Measurements from ENCODE around the gene GRID1.

GRID1 gene

DNA sequence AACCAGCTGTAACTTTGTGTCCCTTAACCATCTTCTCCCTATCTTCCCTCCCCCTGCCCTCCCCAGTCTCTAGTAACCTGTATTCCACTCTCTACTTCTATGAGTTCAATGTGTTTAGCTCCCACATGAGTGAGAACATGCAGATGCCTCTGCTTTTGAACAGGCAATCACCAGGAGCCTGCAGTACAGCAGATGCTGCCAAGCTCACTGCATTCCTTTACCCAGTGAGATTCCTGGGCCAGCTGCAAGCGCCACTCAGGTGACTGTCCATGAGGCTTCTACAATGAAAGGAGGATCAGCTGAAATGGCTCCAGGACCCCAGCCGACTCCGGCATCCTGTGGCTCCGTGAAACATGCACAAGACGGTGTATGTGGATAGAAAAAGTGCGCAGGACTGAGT lies 15.7 kb downstream of the GRID1 start:
- no peak for DNase-seq

DNA sequence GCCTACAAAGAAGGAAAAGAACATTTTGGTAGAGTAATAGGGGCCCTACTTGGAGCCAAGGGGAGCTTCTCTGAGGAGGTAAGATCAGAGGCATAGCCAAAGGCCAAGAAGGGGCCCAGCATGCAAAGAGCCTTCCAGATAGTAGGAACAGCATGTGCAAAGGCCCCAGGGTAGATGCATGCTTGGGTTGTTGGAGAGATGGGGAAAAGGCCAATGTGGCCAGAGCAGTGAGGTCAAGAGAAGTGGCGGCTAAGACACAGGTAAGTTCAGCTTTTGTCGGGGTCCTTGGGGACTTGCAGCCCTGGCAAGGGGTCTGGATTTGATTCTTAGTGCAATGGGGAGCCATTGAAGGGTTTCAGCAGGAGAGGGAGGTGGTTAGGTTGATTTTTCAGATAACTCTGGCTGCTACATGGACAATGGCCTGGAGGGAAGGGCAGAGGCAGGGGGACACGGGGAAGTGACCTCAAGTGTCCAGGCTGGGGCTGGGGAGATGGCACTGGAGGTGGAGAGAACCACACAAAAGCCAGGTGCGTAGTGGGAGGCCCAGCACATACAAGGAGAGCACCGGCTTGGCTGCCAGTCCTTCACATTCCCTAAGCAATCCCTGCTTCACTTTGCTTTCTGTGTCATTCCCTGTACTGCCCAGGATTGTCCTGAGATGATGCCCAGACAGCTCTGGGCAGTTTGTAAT lies 16.5 kb downstream of the GRID1 start:
- DNase-seq: no peak

DNA sequence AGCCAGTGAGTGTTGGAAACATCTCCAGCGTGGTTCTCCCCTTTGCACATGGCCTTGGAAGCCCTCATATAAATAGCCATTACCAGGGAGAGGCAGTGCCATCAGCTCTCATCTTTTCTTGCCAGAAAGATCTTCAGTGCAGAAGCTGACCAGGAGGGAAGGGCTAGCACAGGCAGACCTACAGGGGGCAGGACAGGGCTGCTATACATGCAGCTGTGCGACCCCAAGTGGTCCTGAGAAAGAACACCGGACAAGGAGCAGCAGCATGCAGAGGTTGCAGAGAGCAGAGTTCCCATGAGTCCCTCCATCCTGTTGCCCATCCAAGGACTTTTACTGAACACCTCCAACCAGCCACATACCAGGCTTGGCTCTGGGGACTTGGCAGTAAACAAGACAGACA lies 17.1 kb downstream of the GRID1 start:
- no peak for DNase-seq

DNA sequence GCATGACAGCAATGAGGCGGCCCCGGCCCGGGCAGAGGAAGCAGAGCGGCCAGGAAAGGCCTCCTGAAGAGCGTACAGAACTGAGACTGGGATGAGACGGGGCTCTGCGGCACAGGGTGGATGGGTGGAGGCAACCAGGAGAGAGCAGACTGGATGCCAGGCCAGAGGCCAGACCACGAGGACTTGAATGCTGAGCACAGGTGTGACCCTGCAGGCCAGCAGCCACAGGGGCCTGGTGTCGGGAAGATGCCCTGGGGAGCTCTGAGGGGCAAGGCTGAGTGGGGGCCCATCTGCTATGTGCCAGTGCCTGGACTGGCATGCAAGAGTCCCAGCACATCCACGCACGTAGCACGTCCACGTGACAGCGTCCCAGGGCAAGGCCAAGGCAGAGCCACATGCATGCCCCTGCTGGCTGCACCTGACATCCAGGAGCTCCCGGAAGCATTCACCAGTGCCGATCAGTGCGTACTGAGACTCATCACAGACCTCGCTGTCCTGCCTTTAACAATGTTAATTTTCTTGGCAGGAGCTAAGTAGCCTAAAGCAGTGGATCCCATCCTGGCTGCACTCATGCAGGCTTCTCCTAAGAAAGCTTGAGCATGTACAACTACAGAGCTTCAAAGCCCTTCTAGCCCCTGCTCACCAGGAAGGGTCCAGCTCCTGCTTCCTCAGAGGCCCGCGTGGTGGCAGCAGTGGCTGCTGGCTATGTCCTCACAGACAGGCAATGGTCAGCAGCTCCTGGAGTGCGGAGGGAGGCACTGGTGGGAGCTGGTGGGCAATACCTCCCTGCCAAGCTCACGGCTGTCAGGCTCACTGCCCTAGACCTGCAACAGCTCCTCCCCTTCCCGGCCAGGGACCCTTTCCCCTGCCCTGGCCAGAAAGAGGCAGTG lies 18.0 kb downstream of the GRID1 start:
- no peak for DNase-seq

DNA sequence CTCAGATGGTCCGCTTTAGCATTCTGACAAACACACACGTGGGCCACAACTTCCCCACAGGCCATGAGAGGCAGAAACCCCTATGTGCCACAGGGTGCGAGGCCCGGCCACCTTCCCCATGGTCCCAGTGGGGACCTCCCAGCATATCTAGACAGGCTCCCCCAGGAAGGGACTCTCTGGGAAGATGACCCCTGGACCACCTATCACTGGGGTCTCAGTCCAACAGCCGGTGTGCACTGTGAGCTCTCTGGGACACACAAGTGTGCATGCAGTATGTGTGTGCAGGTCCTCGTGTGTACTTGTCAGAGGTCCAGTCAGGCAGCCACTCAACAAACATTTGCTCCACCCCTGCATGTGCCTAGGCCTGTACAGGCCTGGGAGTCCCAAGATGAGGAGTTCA lies 18.7 kb downstream of the GRID1 start:
- DNase-seq: no peak

DNA sequence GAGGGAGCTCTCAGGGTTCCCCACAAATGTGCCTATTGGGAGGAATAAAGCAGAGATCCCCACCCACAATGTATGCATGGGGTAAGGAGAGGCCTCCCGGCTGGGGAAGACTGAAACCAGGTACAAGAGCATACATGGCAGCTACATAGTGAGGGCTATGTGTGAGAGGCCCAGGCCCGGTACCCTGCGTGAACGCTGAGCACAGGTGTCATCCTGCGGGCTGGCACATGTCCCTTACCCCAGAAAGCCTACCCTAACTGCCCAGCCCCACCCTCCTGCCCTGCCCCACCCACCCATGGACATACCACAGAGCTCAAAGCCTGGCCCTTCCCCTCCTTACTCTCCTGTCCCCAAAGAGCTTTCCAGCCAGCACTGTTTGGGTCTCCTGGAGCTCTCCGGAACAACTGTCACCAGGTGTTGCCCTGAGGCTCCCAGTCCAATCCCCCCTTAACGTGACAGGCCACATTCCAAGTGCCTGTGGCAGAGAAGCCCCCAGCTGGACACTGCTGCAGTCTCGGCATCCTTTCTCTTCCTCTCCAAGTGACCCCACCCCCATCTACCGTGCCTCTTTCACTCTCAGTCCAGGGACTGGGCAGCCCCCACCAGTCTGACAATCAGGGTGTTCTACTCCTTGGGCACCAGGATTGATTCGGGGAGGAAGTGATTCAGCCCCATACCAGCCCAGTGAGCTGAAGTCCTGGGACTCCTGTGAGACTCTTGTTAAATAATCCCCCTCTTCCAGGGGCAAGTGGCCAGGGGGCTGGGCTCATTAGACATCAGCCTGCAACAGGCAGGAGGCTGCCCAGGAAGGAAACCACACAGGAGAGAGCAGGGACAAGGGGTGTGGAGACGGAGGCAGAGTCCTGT lies 19.6 kb downstream of the GRID1 start:
- no peak for DNase-seq

DNA sequence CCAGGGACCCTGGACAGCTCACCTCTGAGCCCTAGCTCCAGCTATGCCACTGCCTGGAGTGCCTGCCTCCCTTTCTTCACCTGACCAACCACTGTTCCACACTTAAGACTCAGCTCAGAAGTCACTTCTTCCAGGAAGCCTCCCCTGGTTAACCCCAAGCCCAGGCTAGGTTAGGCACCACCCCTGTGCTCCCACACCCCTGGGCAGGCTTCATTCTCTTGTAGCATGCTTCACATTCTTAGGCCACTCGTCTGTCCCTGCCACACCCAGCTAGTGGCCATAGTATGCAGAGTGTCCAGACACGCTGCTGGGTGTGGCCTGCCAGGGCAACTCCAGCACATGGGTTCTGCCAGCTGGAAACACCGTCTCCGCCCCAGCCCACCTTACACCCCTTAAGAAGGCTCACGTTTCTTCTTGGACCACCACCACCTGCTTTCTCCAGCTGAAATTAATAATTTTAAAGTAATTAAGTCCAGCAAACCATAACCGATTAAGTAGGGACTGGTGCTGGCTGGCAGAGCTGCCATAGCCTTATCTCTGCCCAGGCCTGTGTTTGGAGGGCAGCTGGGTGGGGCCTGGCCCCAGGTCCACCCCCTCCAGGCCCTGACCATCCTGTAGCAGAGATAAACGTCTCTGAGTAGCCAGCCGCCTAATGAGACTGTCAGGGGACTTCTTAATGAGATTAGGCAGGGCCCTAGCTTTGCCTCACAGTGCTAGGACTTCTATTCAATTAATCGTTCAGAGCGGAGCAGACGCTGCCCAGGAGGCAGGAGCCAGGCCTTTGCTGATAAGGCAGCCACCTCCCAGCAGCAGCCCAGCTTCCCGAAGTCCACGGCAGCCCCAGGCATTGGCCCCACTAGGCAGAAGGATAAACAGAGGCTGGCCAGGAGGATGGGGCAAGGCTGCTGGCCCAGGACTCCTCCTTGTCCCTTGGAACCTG lies 20.5 kb downstream of the GRID1 start:
- DNase-seq: no peak

DNA sequence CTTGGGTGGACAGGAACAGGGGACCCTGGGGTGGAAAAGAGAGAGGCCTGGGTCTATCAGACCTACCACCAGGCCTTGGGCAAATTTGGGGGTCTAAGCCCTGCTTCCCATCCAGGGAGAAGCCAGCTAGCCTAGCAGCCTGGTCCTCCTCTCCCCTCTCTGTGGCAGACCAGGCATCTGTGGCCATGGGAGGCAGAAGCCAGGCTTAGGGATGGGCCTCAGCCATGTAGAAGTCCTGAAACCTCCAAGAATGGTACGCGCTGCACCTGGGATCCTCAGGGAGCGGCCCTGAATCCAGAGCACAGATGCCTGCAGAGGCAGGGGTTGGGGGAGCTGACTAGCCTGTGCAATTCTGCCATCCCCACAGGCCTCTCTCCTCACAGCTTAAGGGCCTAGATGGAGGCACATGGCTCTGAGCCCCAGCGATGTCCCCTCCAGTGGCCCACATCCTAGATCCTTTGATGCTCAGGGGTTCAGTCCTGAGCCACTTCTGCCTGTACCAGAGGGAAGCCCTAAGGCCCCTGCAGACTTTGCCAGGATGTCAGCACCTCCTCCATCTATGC lies 21.2 kb downstream of the GRID1 start:
- no peak for DNase-seq

DNA sequence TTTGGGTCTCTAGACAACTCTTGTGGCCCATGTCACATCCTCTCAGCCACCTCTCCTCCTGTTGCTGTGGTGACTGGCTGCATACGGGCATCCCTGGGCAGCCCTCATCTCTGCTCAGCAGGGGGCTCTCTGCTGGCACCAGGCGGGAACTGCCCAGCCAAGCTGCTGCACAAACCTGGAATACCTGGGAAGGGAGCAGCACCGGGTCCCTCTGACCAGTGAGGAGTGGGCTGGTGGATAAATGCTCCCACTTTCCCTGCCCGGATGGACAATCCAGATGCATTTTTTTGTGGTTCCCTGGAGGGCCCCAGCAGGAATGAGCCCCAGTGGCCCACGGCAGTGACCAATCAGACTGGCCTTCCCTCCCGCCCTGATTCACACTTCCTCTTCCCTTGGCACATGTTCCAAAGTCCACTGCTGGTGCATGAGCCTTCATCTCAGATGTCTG lies 21.9 kb downstream of the GRID1 start:
- no peak for DNase-seq

DNA sequence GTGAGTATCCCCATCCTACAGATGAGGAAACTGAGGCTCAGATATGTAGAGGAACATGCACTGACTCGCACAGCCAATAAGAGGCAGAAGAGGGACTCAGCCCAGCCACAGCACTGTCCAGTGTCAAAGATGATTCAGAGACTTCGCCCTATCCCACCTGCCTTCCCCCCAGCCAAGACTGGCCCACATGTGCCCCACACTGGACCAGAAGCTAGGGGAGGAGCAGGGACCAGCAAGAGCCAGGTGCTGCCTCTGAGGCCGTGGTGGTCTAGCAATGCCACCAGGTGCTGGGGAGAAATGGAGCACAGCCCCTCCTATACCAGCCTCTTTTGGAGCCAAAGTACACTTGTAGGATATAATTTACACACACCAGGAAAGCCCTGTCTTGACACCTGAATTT lies 22.3 kb downstream of the GRID1 start:
- DNase-seq: no peak

DNA sequence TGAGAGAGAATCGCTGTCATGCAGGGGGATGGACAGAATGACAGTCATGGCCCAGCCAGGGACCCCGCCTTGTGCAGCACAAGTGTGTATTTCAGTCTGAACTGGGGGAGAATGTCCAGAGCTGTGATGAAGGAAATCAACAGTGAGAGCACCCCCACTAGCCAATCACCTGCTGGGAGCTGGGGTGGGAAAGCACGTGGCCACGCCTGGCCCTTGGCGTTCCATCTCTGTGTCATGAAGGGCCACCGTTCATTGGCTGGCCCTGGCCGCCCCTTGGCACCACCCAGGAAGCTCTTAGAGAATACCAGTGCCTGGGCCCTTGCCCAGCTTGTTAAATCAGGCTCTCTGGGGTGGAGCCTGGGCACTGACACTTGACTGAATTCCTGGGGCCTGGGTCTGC lies 22.8 kb downstream of the GRID1 start:
- DNase-seq: no peak

DNA sequence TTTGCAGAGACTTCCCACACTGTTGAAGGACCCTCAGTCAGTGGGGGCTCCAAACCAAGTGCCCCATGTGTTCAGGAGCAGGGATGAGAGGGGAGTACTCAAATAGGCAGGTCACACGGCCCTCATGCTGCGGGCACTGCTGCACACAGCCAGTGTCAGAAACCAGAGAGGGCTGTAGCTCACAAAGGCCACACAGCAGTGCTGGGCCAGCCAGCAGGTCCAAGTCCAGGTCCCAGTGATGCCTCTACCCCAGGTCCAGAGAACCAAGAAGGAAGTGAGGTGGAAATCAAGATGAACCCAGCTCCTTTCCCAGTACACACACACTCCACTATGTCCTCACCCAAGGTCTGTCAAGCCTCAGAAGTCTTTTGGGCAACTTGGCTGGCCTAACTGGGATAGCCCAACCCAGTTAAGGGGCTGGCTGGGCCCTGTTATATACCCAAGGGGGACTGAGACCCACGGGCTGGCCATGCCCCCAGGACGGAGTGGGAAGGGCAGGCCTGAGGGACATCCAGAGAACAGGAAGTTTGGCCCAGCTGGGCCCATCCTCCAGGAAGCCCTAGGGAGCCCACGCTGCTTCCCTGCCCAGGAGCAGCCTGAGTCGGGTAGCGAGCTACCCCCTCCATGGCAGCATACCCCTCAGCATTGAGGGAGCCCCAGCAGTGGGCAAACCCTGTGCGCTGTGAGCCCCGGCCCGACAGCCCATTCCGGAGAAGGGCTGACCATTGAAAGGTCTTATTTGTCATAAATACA lies 24.3 kb downstream of the GRID1 start:
- DNase-seq: no peak

DNA sequence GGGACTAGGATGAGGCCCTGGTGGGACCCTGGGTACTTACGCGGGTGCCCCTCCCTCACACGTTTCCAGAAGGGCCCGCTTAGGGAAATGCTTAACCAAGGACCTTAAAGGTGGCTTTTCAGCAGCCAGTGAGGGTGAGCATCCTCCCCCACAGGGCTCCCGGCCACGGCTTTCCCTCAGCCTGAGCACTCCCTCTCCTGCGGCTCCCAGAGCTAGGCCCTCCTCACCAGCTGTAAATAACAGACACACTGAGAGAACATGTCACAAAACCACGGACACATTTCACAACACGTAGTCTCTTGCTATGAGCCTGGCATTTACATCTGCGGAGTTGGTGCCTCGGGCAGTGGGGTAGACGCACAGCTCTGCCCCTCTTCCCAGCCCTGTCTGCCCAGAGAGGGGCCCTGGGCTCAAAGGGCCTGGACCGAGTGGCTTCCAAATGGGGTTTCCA lies 25.2 kb downstream of the GRID1 start:
- DNase-seq: no peak

DNA sequence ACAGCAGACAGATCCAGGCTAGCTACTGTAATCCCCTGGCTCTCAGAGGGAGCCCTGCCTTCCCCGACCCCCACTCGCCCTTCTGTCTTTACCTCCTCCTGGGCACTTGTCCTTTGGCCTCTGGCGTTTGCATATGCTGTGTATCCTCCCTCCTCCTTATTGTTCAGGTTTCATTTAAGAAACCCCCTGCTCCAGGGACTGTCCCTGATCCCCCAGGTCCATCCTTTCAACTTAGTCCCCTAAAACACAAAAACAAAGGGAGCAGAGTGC lies 25.7 kb downstream of the GRID1 start:
- DNase-seq: no peak

DNA sequence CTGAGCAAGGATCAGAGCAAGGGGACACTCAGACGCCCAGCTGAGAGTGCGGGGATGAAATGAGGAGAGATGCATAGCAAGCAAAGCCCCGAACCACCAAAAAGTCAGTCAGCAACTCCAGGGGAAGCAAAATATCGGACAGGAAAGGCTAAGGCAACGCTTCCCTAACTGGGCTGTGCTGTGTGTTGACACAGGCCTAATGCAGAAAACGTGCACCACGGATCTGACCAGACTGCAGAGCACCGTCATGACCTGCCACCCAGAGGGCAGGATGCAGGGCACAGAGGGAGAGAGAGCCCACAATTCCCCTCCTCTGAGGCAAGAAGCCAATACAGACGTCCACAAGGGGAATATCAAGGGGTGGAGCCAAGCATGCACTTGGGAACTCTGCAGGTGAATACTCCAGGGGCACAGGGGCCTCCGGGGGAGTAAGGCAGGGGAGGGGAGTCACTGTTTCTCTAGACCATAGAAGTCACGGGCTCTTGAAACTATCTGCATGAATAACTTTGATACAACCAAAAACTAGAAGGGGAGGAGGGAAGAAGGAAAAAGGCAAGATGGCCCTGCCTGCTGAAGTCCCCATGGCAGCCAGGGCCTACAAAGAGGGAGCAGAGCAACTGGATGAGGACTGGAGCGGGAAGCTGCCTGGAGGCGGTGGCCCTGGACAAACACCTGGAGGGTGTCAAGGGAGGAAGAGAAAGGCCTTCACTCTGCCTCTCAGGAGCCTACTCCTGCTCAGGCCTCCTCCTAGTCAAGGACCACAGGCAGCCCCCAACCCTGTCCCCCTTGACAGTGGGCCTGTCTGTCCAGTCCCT lies 26.2 kb downstream of the GRID1 start:
- DNase-seq: no peak

DNA sequence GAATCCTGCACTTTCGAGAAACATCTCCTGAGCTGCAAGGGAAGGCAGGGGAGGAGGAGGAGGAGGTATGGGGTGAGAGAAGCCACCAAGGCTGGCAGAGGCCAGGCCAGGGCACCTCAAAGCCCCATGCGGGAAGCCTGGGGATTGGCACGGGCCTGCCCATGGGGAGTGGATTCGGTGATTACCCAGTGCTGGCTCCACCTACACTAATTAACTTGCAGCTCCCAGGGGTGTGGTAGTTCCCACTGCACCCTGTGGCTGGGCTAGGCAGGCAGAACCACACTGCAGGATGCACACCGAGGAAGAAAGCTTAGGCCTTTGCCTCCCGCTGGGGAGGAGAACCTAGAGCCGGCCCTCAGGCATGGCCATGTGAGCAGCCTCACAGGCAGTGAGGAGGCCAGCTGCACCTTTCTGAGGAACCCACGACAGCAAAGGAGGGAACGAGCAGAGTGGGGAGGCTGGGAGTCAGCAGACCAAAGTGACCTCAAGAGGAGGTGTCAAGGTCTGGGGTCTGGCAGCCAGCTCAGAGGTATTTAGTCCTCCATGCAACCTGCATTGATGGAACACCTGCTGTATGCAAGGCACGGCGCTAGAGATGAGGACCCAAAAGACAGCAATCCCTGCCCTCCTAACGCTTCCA lies 27.2 kb downstream of the GRID1 start:
- DNase-seq: no peak

DNA sequence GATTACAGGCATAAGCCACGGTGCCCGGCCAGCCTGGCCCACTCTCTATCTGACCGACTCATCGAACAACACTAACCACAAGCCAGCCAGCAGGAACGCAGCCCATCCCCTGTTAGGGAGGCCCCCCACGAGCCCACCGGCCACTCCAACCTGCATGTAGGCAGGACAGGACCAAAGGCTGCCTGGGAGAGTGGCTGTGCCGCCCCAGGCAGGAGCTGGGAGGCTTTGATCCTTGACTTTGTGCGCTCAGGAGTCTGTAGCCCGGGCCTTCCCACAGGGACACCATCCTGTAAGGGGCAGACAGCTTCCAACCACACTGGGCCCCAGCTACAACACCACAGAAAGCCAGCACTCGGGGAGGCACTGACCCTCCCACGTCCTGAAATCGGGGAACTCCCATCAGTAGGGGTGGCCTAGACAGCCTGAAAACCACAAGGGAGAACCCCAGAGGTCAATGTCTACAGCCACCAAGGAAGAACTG lies 29.4 kb downstream of the GRID1 start:
- DNase-seq: no peak

DNA sequence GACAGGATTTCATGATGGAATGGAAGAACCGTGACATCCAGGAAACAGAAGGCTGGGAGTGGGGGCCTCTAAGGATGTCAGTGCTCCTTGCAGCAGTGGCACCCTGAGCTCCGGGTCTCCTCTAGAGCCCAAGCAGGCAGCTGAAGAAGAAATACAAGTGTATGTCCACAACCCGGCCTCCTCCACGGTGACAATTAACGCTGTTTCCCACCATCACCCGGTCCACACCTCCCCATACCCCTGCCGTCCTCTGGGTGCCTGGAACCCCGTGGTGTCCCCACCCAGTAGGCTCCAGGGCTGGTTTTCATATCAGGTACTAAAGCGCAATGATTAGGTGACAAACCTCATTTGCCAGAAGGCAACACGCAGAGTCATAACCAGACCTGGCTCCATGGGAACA lies 30.3 kb downstream of the GRID1 start:
- DNase-seq: no peak

DNA sequence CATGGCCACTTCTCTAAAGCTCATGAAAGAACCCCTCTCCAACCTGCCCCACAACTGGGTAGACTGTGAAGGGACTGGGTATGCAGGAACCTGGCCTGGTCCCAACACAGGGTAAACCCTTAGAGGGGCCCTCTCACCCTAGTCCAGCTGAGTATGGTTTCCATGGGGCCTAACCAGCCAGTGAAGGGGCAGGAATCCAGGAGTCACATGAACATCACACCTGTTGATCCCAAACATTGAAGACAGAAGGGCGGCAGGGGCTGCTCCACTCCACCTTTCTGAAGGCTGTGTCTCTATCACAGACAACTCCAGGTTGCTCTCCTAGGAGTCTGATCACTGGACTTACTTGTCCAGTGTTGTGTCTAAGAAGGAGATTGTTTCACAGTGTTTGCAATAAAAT lies 30.8 kb downstream of the GRID1 start:
- DNase-seq: no peak

DNA sequence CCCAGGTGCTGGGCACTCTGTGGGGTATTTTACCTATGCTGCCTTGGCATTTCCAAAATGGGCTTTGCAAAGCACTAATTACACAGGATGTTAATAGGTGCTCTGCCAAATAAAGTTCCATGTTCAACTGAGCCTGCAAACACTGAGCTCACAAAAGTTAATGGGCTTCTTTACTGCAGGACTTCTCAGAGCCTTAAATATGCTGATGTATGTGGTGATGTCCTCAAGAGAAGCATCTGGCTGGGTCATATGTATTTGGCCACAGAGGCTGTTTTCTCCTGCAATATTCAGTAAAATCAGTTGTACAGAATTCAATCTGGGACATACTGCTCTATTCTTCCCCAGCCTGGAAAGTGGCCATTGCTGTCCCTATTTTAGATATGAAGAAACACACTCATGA lies 31.3 kb downstream of the GRID1 start:
- no peak for DNase-seq
